Measurements from ENCODE around the gene CCDC136.

DNA sequence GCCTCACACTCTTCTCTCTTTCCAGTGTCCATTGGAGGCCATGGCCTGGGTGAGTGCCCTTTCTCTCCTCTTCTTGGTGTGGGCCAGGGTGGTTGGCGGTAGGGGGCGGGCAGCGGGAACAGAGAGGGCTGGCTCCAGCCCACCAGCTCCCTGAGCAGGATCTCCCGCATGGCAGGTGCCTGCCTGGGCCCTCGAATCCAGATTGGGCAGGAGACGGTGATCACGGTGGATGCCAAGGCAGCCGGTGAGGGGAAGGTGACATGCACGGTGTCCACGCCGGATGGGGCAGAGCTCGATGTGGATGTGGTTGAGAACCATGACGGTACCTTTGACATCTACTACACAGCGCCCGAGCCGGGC lies 57.4 kb downstream of the CCDC136 start:
- no peak for TF ChIP-seq CTCF (IDR thresholded peaks at IDR 0.05 in 8 of 11, conservative IDR thresholded peaks at IDR 0.05 in 3 of 11)
- no peak for TF ChIP-seq POLR2AphosphoS5 (IDR thresholded peaks at IDR 0.05)
